ENCODE measurements around the gene SMC6. TPM values are rescaled to one million over a fixed set of nuclear protein-coding genes. Genes with fewer than 3 reads are reported as not detected.

Gene SMC6
- total RNA-seq, 1 donor from 2014 or later, result 26.8 TPM

DNA sequence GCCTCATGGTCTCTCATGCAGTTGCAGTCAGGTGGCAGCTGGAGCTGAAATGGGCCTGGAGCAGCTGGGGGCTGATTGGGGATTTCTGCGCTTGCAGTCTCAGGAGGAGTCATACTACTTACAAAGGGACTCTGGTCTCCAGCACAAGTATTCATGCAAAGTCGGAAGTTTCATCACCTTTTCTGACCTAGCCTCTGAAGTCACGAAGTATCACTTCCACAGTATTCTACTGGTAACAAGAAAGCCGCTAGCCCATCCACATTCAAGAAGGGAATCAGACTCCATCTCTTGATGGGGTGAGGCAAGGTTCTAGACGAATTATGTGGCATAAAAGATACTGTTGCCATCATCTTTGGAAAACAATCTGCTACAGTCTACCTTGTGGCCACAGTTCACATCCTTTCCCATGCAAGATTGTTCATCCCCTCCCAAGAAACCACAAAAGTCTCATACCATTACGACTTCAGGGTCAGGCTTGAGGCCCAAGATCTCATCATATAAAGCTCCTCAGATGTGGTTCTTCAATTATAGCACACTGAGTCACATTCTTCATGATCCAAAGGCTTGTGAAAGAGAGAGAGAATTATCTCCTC, 95.3 kb downstream of the SMC6 start:
- DNase-seq (ENCODE audit: low spot score, unreplicated experiment), result no peak
- Mint-ChIP-seq H3K4me3 (ENCODE audit: low read depth) (no peak overlapping the region), H3K9me3 (ENCODE audit: low read depth) (no peaks in the 10 kb centered on the region), H3K27ac (no peak overlapping the region), H3K27me3 (no peaks in the 10 kb centered on the region), H3K36me3 (ENCODE audit: insufficient read depth) (peaks cover 4% of the 10 kb centered on the region), H3K4me1 (ENCODE audit: low read depth) (peaks cover 2% of the 10 kb centered on the region)
- TF ChIP-seq CTCF (IDR thresholded peaks at IDR 0.05; ENCODE audit: unreplicated experiment), result no peak

DNA sequence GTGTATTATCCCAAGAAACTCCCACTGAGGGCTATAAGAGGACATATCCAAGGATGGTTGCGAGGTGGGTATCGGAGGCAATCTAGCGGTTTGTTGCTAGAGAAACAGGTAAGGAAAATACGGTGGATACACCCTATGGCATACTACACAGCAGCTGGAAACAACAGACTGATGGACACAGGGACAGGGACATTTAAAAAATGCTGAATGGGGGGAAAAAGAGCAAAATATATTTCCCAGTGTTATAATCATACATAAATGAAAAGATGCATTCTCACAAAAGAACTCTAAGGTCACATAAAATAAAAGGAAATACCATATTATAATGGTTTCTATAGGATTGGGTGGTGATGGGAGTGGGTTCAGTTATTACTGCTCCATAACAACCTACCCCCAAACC, 95.9 kb downstream of the SMC6 start:
- H3K4me3 Mint-ChIP-seq (ENCODE audit: low read depth), result no peak overlapping the region
- H3K9me3 Mint-ChIP-seq (ENCODE audit: low read depth), result no peaks in the 10 kb centered on the region
- TF ChIP-seq CTCF (IDR thresholded peaks at IDR 0.05; ENCODE audit: unreplicated experiment), result no peak
- no peaks in the 10 kb centered on the region for H3K27me3 Mint-ChIP-seq
- no peak for DNase-seq (ENCODE audit: low spot score, unreplicated experiment)
- peaks cover 3% of the 10 kb centered on the region for H3K36me3 Mint-ChIP-seq (ENCODE audit: insufficient read depth)
- peaks cover 3% of the 10 kb centered on the region for H3K4me1 Mint-ChIP-seq (ENCODE audit: low read depth)
- no peak overlapping the region for H3K27ac Mint-ChIP-seq

GRCh38 chr2:17652681-17653394, 100.8 kb downstream of the SMC6 start:
- Mint-ChIP-seq H3K27me3 (no peaks in the 10 kb centered on the region), H3K9me3 (ENCODE audit: low read depth) (no peaks in the 10 kb centered on the region), H3K4me3 (ENCODE audit: low read depth) (no peak overlapping the region), H3K4me1 (ENCODE audit: low read depth) (peaks cover 8% of the 10 kb centered on the region), H3K36me3 (ENCODE audit: insufficient read depth) (no peaks in the 10 kb centered on the region), H3K27ac (no peak overlapping the region)
- TF ChIP-seq CTCF (IDR thresholded peaks at IDR 0.05; ENCODE audit: unreplicated experiment), result no peak
- no peak for DNase-seq (ENCODE audit: low spot score, unreplicated experiment)

- Mint-ChIP-seq H3K27me3 (no peaks in the 10 kb centered on the region), H3K4me3 (ENCODE audit: low read depth) (no peak overlapping the region)
- no peak for DNase-seq (ENCODE audit: low spot score, unreplicated experiment)
Measured at GRCh38 chr2:17649026-17649425, 104.6 kb downstream of the SMC6 start.

GRCh38 chr2:17648581-17648980, 105.0 kb downstream of the SMC6 start:
- Mint-ChIP-seq H3K4me1 (ENCODE audit: low read depth) (peaks cover 12% of the 10 kb centered on the region), H3K9me3 (ENCODE audit: low read depth) (no peaks in the 10 kb centered on the region), H3K4me3 (ENCODE audit: low read depth) (no peak overlapping the region), H3K36me3 (ENCODE audit: insufficient read depth) (no peaks in the 10 kb centered on the region), H3K27ac (no peak overlapping the region), H3K27me3 (no peaks in the 10 kb centered on the region)
- TF ChIP-seq CTCF (IDR thresholded peaks at IDR 0.05; ENCODE audit: unreplicated experiment), result no peak
- no peak for DNase-seq (ENCODE audit: low spot score, unreplicated experiment)

More at GRCh38 chr2:17649026-17649425, 104.6 kb downstream of the SMC6 start:
- no peak for TF ChIP-seq CTCF (IDR thresholded peaks at IDR 0.05; ENCODE audit: unreplicated experiment)
- H3K36me3 Mint-ChIP-seq (ENCODE audit: insufficient read depth), result no peaks in the 10 kb centered on the region
- peaks cover 13% of the 10 kb centered on the region for H3K4me1 Mint-ChIP-seq (ENCODE audit: low read depth)
- H3K9me3 Mint-ChIP-seq (ENCODE audit: low read depth), result no peaks in the 10 kb centered on the region
- no peak overlapping the region for H3K27ac Mint-ChIP-seq

Data from progenitor cell of endocrine pancreas (in vitro differentiated cells).